ENCODE measurements around the gene CAMK2B. TPM values are rescaled to one million over a fixed set of nuclear protein-coding genes. Genes with fewer than 3 reads are reported as not detected.

CAMK2B gene
- polyA plus RNA-seq, 2 of the 4 experiments (the other 2 are of a cell fraction) = 0.17 TPM; not detected in 1

- Histone ChIP-seq H3K4me1 (no peaks in the 10 kb centered on the region), H3K4me2 (no peak overlapping the region), H3K27ac (no peak overlapping the region), H3K4me3 (no peak overlapping the region), H3K9me3 (no peaks in the 10 kb centered on the region)
- DNase-seq (ENCODE audit: low read depth in 1 of 2, low spot score in 1 of 2) (no peak), ATAC-seq (no peak), FAIRE-seq (no peak)
- CTCF ChIA-PET = interaction anchor here (0.5 kb wide), 1 partner anchor 426 kb away, joined by 3 read pairs; no protein-coding TSS in a partner anchor
- 52% methylated on average over 22 of the region's 22 CpGs for WGBS (ENCODE audit: missing lambda C conversion rate)
- POLR2A ChIA-PET = no interaction called here
- TF ChIP-seq RARB (CRISPR knock-in tag; IDR thresholded peaks at IDR 0.05) = no peak
- TF ChIP-seq HOXB13 (CRISPR knock-in tag; IDR thresholded peaks at IDR 0.05; ENCODE audit: low read depth) = no peak
- no peak for TF ChIP-seq ATOH8 (CRISPR knock-in tag; IDR thresholded peaks at IDR 0.05; ENCODE audit: low read depth)
- TF ChIP-seq CTCF (IDR thresholded peaks at IDR 0.05) = no peak
Observed at GRCh38 chr7:44273681-44274622, 51.4 kb downstream of the CAMK2B start.

GRCh38 chr7:44272981-44273380 lies 52.4 kb downstream of the CAMK2B start:
- Histone ChIP-seq H3K9me3 (no peaks in the 10 kb centered on the region), H3K4me3 (no peak overlapping the region), H3K4me2 (no peak overlapping the region), H3K4me1 (no peaks in the 10 kb centered on the region), H3K27ac (no peak overlapping the region)
- WGBS (ENCODE audit: missing lambda C conversion rate) = 67% methylated on average over 6 of the region's 6 CpGs
- ATAC-seq (no peak), DNase-seq (ENCODE audit: low read depth in 1 of 2, low spot score in 1 of 2) (no peak), FAIRE-seq (no peak)
- POLR2A ChIA-PET = no interaction called here
- TF ChIP-seq EHMT2 (IDR thresholded peaks at IDR 0.05; ENCODE audit: low read depth) (no peak), PHF8 (IDR thresholded peaks at IDR 0.05; ENCODE audit: borderline replicate concordance, low read depth) (no peak), HEYL (CRISPR knock-in tag; IDR thresholded peaks at IDR 0.05) (no peak), REST (IDR thresholded peaks at IDR 0.05) (no peak), MAZ (IDR thresholded peaks at IDR 0.05; ENCODE audit: borderline replicate concordance, low read depth, low read length) (no peak), RNF2 (IDR thresholded peaks at IDR 0.05; ENCODE audit: borderline replicate concordance, low read depth) (no peak), FOSL2 (IDR thresholded peaks at IDR 0.05) (no peak), FOSL2 (CRISPR knock-in tag; IDR thresholded peaks at IDR 0.05) (no peak), USF2 (IDR thresholded peaks at IDR 0.05) (no peak)
- CTCF ChIA-PET = interaction anchor here (0.8 kb wide), 1 partner anchor 8 kb away, joined by 3 read pairs; no protein-coding TSS in a partner anchor
